Daoy (cell line): ENCODE measurements around the gene CLPSL2. TPM values are rescaled to one million over a fixed set of nuclear protein-coding genes. Genes with fewer than 3 reads are reported as not detected.

Experiments used
- DNase-seq: peaks from one replicate; pipeline ENCODE4 v3.0.0-alpha.2; 2015; ENCODE audit warnings: low read depth
- total RNA-seq: library from RNA; depleted of rRNA; stranded (reverse); fragments of >200 nt; shearing (Covaris generic); gene quantifications from 2 replicates; pipeline ENCODE4 v1.2.3, GENCODE V29; 2014

Gene CLPSL2
- total RNA-seq, 1 experiment from 2014 or later, result not detected

GRCh38 chr6:35746516-35746915 lies 29.9 kb upstream of the CLPSL2 start:
- no peak for DNase-seq

- no peak for DNase-seq
Measured at GRCh38 chr6:35747877-35748276, 28.5 kb upstream of the CLPSL2 start.

- no peak for DNase-seq
Measured at GRCh38 chr6:35750557-35750956, 25.8 kb upstream of the CLPSL2 start.

GRCh38 chr6:35751594-35751993 lies 24.8 kb upstream of the CLPSL2 start:
- DNase-seq, result no peak

GRCh38 chr6:35752330-35752729 lies 24.1 kb upstream of the CLPSL2 start:
- no peak for DNase-seq

- peak; percentile 54 for DNase-seq
Measured at GRCh38 chr6:35754452-35755277, 21.7 kb upstream of the CLPSL2 start.

GRCh38 chr6:35755278-35755924 lies 21.0 kb upstream of the CLPSL2 start:
- DNase-seq, result no peak

- DNase-seq, result peak; percentile 49
Measured at GRCh38 chr6:35757456-35758123, 18.8 kb upstream of the CLPSL2 start.

GRCh38 chr6:35759426-35759825 lies 17.0 kb upstream of the CLPSL2 start:
- DNase-seq, result no peak

GRCh38 chr6:35765739-35766138 lies 10.7 kb upstream of the CLPSL2 start:
- DNase-seq, result no peak

GRCh38 chr6:35769211-35769610 lies 7.2 kb upstream of the CLPSL2 start:
- DNase-seq, result no peak

- no peak for DNase-seq
Measured at GRCh38 chr6:35771343-35771627, 5.1 kb upstream of the CLPSL2 start.

- no peak for DNase-seq
Measured at GRCh38 chr6:35774116-35774794, 2.1 kb upstream of the CLPSL2 start.

GRCh38 chr6:35775031-35775430 lies 1.4 kb upstream of the CLPSL2 start:
- peak; percentile 32 for DNase-seq

GRCh38 chr6:35777356-35778102 lies 1.1 kb downstream of the CLPSL2 start:
- no peak for DNase-seq

- no peak for DNase-seq
Measured at GRCh38 chr6:35778437-35778836, 2.0 kb downstream of the CLPSL2 start.

GRCh38 chr6:35780719-35781118 lies 4.3 kb downstream of the CLPSL2 start, which contains the start of gene CLPSL1:
TSS of gene CLPSL1 (plus strand) at chr6:35781019. CDS start at chr6:35781111, 92 bp downstream.
- DNase-seq, result no peak

- no peak for DNase-seq
Measured at GRCh38 chr6:35781290-35781689, 4.9 kb downstream of the CLPSL2 start.

GRCh38 chr6:35782424-35782823 lies 6.0 kb downstream of the CLPSL2 start:
- DNase-seq, result no peak

GRCh38 chr6:35784200-35784599 lies 7.8 kb downstream of the CLPSL2 start:
- DNase-seq, result no peak

- DNase-seq, result no peak
Measured at GRCh38 chr6:35786272-35786671, 9.9 kb downstream of the CLPSL2 start.

- DNase-seq, result peak; percentile 72
Measured at GRCh38 chr6:35786810-35787209, 10.4 kb downstream of the CLPSL2 start.
